Loucy (cell line): ENCODE measurements around the gene CENPS.

Experiments used
- H2AFZ ChIP-seq: fragments of 200-600 bp; sonication (generic); 2 replicates; pipeline ENCODE4 v1.6.0; 2016; ENCODE audit warnings: antibody characterized with exemption, mild to moderate bottlenecking, low read length, moderate library complexity
- H3F3A ChIP-seq: fragments of 200-600 bp; 2 replicates; pipeline ENCODE4 v1.6.0; 2016; ENCODE audit warnings: antibody characterized with exemption, low read depth, mild to moderate bottlenecking
- H3K27me3 ChIP-seq: fragments of 200-600 bp; sonication (generic); 2 replicates; pipeline ENCODE4 v1.6.1; 2014; ENCODE audit warnings: low read length, mild to moderate bottlenecking; ENCODE audit not compliant: insufficient read depth, poor library complexity, severe bottlenecking
- H3K36me3 ChIP-seq: fragments of 200-600 bp; sonication (generic); 2 replicates; pipeline ENCODE4 v1.6.1; 2016; ENCODE audit warnings: low read length; ENCODE audit not compliant: insufficient read depth
- H3K4me1 ChIP-seq: fragments of 200-600 bp; sonication (generic); 2 replicates; pipeline ENCODE4 v1.5.1; 2014; ENCODE audit warnings: low read length, mild to moderate bottlenecking; ENCODE audit not compliant: insufficient read depth, poor library complexity, severe bottlenecking
- H3K4me2 ChIP-seq: fragments of 200-600 bp; sonication (generic); 2 replicates; pipeline ENCODE4 v1.6.0; 2014; ENCODE audit warnings: antibody characterized with exemption, low read length, low read depth, mild to moderate bottlenecking; ENCODE audit not compliant: poor library complexity, severe bottlenecking
- H3K4me3 ChIP-seq: fragments of 200-600 bp; sonication (generic); 2 replicates; pipeline ENCODE4 v1.5.1; 2014; ENCODE audit warnings: low read length, mild to moderate bottlenecking, mixed read lengths; ENCODE audit not compliant: poor library complexity, severe bottlenecking
- H3K79me2 ChIP-seq: fragments of 200-600 bp; sonication (generic); 2 replicates; pipeline ENCODE4 v1.6.1; 2014; ENCODE audit warnings: low read length; ENCODE audit not compliant: insufficient read depth
- H3K9ac ChIP-seq: fragments of 200-600 bp; sonication (generic); 2 replicates; pipeline ENCODE4 v1.6.0; 2014; ENCODE audit warnings: mild to moderate bottlenecking, low read depth, low read length, moderate library complexity; ENCODE audit not compliant: poor library complexity, severe bottlenecking
- H3K9me2 ChIP-seq: fragments of 200-600 bp; sonication (generic); replicated peaks from 2 replicates; pipeline ENCODE4 v1.6.1; 2016; ENCODE audit warnings: low read depth, low read length, mixed read lengths
- H3K9me3 ChIP-seq: fragments of 200-600 bp; sonication (generic); 2 replicates; pipeline ENCODE4 v1.6.1; 2014; ENCODE audit warnings: mild to moderate bottlenecking, antibody characterized with exemption, low read length, low read depth; ENCODE audit not compliant: insufficient read depth
- H4K20me1 ChIP-seq: fragments of 200-600 bp; sonication (generic); 2 replicates; pipeline ENCODE4 v1.6.0; 2014; ENCODE audit warnings: antibody characterized with exemption, low read length, mild to moderate bottlenecking; ENCODE audit not compliant: insufficient read depth, poor library complexity, severe bottlenecking
- EZH2phosphoT487 ChIP-seq: fragments of 200-600 bp; IDR thresholded peaks from 2 replicates; pipeline ENCODE4 v1.6.1; 2018; ENCODE audit warnings: antibody characterized with exemption, mild to moderate bottlenecking, moderate library complexity, borderline replicate concordance
- TF ChIP-seq, protein P1 (sequence below): fragments of 200-600 bp; sonication (generic); conservative IDR thresholded peaks from 2 replicates; pipeline ENCODE4 v1.5.1; 2014; ENCODE audit warnings: mild to moderate bottlenecking, antibody characterized with exemption, low read length

Gene CENPS

DNA sequence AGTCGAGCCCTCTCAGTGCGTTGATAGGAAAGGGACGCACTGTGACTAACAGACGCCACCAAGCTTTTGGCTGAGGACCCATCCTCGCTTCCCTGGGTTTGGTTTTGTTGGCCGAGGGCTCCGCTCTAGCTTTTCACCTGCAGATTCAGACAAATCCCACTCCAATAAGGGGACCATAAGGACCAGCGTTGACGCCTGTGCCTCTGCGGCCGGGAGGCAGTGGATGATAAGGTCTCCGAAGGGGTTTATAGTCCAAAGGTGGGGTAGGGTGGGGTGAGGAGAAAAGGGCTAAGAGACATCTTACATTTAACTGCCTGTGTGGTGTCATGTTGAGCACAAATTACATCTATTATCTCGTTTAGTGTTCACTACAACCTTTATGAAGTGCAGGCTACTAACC, 45.3 kb downstream of the CENPS start:
- H3K36me3 ChIP-seq: no peaks in the 10 kb centered on the region
- peak overlapping the region; percentile 83 for H3K9ac ChIP-seq
- no peaks in the 10 kb centered on the region for H3K9me2 ChIP-seq
- peak overlapping the region; percentile 83 for H3K4me3 ChIP-seq
- no peaks in the 10 kb centered on the region for H3F3A ChIP-seq
- peak overlapping the region; percentile 96 for H2AFZ ChIP-seq
- peaks cover 19% of the 10 kb centered on the region for H4K20me1 ChIP-seq
- no peaks in the 10 kb centered on the region for H3K27me3 ChIP-seq
- H3K4me2 ChIP-seq: peak overlapping the region; percentile 99
- no peaks in the 10 kb centered on the region for H3K9me3 ChIP-seq
- H3K4me1 ChIP-seq: peaks cover 34% of the 10 kb centered on the region
- H3K79me2 ChIP-seq: peaks cover 61% of the 10 kb centered on the region
- TF ChIP-seq, protein P1, sequence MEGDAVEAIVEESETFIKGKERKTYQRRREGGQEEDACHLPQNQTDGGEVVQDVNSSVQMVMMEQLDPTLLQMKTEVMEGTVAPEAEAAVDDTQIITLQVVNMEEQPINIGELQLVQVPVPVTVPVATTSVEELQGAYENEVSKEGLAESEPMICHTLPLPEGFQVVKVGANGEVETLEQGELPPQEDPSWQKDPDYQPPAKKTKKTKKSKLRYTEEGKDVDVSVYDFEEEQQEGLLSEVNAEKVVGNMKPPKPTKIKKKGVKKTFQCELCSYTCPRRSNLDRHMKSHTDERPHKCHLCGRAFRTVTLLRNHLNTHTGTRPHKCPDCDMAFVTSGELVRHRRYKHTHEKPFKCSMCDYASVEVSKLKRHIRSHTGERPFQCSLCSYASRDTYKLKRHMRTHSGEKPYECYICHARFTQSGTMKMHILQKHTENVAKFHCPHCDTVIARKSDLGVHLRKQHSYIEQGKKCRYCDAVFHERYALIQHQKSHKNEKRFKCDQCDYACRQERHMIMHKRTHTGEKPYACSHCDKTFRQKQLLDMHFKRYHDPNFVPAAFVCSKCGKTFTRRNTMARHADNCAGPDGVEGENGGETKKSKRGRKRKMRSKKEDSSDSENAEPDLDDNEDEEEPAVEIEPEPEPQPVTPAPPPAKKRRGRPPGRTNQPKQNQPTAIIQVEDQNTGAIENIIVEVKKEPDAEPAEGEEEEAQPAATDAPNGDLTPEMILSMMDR: no peak
- TF ChIP-seq EZH2phosphoT487: no peak

DNA sequence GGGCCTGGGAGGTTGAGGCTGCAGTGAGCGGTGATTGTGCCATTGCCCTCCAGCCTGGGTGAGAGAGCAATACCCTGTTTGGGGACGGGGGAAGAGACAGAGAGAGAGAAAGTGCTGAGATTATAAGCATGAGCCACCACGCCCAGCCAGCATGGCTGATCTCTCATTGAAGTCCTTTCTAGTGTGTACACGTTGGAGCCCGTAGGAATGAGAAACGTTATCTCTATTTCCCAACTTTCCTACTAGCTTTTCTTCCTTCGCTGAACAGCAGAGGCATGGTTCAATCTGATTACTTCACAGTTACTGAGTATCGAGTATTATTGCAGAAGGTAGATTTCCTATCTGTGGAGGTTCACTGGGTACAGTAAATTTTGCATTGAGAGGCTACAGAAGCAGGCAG, 49.1 kb downstream of the CENPS start:
- no peak overlapping the region for H3K9ac ChIP-seq
- no peaks in the 10 kb centered on the region for H3K36me3 ChIP-seq
- H3K27me3 ChIP-seq: no peaks in the 10 kb centered on the region
- H3K4me3 ChIP-seq: no peak overlapping the region
- peaks cover 21% of the 10 kb centered on the region for H3K4me1 ChIP-seq
- no peak overlapping the region for H3K4me2 ChIP-seq
- H3F3A ChIP-seq: no peaks in the 10 kb centered on the region
- no peaks in the 10 kb centered on the region for H3K9me3 ChIP-seq
- H3K79me2 ChIP-seq: peaks cover 76% of the 10 kb centered on the region
- no peak for TF ChIP-seq EZH2phosphoT487
- TF ChIP-seq, protein P1: no peak
- H4K20me1 ChIP-seq: peaks cover 19% of the 10 kb centered on the region
- H3K9me2 ChIP-seq: no peaks in the 10 kb centered on the region
- no peak overlapping the region for H2AFZ ChIP-seq

DNA sequence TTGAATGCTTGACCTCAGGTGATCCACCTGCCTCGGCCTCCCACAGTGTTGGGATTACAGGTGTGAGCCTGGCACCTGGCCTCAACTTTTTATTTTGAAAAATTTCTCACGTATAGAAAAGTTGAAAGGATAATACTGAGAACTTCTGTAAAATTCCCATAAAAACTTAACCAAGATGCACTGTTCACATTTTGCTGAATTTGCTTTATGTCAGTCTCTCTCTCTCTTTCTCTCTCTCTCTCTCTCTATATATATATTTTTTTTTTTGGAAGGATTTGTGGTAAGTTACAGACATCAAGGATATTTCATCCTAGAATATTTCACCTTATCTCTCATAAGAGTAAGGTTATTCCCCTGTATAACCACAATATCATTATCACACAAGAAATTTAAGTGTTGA, 50.4 kb downstream of the CENPS start:
- Histone ChIP-seq H3K9ac (no peak overlapping the region), H3K9me2 (no peaks in the 10 kb centered on the region), H3K4me2 (no peak overlapping the region), H3K27me3 (no peaks in the 10 kb centered on the region), H3K9me3 (no peaks in the 10 kb centered on the region), H3K4me3 (no peak overlapping the region), H4K20me1 (peaks cover 14% of the 10 kb centered on the region), H3K36me3 (no peaks in the 10 kb centered on the region), H2AFZ (no peak overlapping the region), H3K4me1 (peaks cover 17% of the 10 kb centered on the region), H3F3A (no peaks in the 10 kb centered on the region), H3K79me2 (peaks cover 82% of the 10 kb centered on the region)
- TF ChIP-seq, protein P1: no peak
- no peak for TF ChIP-seq EZH2phosphoT487
